GM18873 (cell line): ENCODE results near the gene PDLIM1.
"Not testable (repeated sequence)": the region's sequence is repeated elsewhere in the genome, so short reads cannot be mapped to it uniquely, and the experiment has no call there.

Source experiments
- ATAC-seq: cut with Tn5 transposase; IDR thresholded peaks from one replicate; pipeline ENCODE4 v1.9.1; 2021; ENCODE audit warnings: mild to moderate bottlenecking, moderate library complexity, moderate number of reproducible peaks; ENCODE audit not compliant: unreplicated experiment, low FRiP score

PDLIM1 gene

GRCh38 chr10:95220539-95220938 is 70.3 kb downstream of the PDLIM1 start:
- ATAC-seq: no peak

GRCh38 chr10:95217476-95217875 is 73.3 kb downstream of the PDLIM1 start:
- no peak for ATAC-seq

GRCh38 chr10:95214793-95215192 is 76.0 kb downstream of the PDLIM1 start:
- no peak for ATAC-seq

GRCh38 chr10:95214369-95214768 is 76.4 kb downstream of the PDLIM1 start:
- ATAC-seq: no peak

GRCh38 chr10:95211606-95212279 is 79.1 kb downstream of the PDLIM1 start:
- no peak for ATAC-seq

GRCh38 chr10:95209509-95210127 is 81.2 kb downstream of the PDLIM1 start:
- no peak for ATAC-seq

GRCh38 chr10:95208702-95209391 is 82.0 kb downstream of the PDLIM1 start:
- no peak for ATAC-seq

GRCh38 chr10:95202865-95203264 is 87.9 kb downstream of the PDLIM1 start:
- ATAC-seq: not testable (repeated sequence)

- ATAC-seq: no peak
These were observed 89.1 kb downstream of the PDLIM1 start for GRCh38 chr10:95201736-95202135.

- ATAC-seq: no peak
These were observed 94.8 kb downstream of the PDLIM1 start for GRCh38 chr10:95196046-95196445.

GRCh38 chr10:95193944-95194343 is 96.9 kb downstream of the PDLIM1 start, which contains the start of gene ACSM6:
TSS of gene ACSM6 (plus strand) at chr10:95194238. CDS start at chr10:95194486, 248 bp downstream.
- no peak for ATAC-seq

- no peak for ATAC-seq
These were observed 102.2 kb downstream of the PDLIM1 start for GRCh38 chr10:95188593-95188992.

- no peak for ATAC-seq
These were observed 103.2 kb downstream of the PDLIM1 start for GRCh38 chr10:95187617-95188016.
